ENCODE measurements around the gene ICOSLG.
"Not testable (repeated sequence)": the region's sequence is repeated elsewhere in the genome, so short reads cannot be mapped to it uniquely, and the experiment has no call there.

Gene ICOSLG

DNA sequence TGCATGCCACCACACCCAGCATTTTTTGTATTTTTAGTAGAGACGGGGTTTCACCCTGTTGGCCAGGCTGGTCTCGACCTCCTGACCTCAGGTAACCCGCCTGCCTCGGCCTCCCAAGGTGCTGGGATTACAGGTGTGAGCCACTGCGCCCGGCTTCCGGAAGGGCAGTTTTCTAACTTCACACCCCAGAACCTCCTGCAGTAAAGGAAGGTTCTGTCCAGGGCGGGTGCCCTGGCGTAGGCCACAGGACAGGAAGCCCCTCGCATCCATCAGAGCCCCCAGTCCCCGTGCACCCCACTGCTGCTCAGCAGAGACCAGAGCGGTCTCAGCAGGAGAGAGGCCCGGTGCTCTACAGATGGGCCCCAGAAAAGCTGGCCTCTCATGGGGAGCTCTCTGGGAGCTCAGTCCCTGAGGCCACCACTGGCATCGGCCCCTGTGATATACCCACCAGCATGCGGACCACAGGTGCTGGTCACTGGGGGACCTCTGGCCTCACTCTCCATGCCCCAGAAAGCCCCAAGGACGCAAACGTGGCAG is 25.1 kb upstream of the ICOSLG start:
- no peak for DNase-seq (ENCODE audit: low read depth)

DNA sequence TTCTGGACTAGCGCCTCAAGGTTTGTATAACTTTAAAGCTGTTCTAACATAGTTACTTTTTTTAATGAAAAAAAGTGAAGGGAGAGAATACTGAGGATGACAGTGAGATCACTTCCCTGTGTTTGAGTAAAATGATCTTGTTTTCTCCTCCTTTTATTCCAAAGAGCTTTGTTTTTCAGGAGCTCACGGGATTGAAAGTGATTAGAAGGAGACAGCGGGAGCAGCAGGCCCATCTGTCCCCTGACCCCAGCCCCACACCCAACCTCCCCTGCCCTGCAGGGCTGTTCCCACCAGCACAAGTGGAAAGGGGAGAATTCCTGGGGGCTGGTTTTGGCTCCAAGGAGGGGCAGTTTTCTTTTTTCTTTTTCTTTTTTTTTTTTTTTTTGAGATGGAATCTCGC is 23.0 kb upstream of the ICOSLG start:
- no peak for DNase-seq (ENCODE audit: low read depth)

DNA sequence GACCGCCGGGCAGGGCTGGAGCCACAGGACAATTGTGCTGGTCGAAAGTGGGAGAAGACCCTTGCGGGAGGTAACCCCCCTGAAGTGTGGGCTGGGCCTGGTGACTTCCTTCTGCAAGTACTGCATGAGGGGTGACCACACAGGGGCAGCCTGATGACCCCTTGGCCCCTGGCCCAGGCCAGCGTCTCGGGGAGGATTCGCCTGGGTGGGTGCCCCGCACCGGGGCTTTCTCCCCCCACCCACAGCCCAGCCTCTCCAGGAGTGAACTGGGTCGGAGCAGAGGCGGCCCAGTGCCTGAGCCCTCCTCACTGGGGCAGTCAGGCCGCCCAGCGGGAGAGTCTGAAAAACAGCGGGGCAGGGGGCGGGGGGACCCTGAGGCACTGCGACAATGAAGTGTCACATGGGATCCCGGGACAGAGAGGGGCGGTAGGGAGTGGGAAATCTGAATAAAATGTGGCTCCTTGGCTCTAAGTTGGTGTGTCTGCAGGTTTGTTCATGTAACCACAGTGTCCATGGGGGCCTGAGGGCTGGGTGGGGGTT is 22.5 kb upstream of the ICOSLG start:
- no peak for DNase-seq (ENCODE audit: low read depth)

DNA sequence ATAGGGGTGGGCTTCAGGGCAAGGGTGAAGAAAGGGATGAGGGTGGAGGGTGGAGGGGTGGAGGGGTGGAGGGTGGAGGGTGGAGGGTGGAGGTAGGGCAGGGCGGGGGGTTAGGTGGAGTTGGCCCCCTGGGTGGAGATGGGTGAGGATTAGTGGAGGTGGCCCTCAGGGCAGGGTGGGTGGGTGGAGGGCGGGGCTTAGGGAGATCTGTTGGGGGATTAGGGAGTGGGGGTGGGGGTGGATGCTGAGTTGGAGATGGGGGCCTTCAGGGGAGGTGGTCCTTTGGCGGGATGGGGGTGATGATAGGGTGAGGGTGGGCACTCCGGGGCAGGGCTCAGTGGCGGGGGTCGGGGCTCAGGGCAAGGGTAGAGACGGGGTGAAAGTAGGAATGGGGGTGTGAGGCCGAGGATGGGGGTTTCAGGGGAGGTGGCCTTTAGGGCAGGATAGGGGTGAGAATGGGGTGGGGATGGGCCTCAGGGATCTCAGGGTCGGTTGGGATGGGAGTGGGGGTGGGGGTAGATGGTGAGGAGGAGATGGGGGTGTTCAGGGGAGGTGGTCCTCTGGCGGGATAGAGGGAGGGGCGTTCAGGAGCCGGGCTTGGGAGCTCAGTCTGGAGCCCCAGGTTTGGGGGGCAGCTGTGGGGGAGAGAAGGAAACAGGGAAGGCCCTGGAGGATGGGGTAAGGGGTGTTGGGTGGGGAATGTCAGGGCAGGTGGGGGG is 21.8 kb upstream of the ICOSLG start:
- no peak for DNase-seq (ENCODE audit: low read depth)

DNA sequence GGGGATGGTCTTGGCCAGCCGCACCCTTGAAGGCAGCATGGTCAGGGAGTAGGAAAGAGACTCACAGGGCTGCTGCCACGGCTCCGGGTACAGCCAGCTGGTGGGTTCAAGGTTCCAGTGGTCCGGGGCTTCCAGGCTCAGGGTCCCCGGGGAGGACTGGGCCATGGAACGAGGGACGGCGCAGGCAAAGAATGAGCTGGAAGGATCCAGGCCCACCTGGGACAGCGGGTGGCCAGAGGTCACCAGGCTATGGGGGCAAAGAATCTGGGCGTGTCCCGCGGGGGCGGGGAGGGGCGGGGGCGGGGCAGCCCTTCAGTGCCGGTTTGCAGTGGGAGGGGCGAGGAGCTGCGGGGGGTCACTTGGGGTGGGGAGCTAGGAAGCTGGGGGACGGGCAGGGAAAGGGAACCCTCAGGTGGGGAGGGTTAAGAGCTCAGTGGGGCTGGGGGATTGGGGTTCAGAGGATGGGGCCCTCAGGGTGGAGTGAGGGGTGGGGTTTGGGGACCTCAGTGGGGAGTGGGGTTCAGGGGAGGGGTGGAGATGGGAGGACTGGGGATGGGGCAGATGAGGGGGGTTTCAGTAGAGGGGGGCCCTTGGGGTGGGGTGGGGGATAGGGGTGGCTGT is 21.0 kb upstream of the ICOSLG start, which contains the start of gene DNMT3L:
TSS of gene DNMT3L (minus strand) at position 223 of the 621 bp plus-strand sequence. CDS start 638 bp downstream, outside the sequence.
- DNase-seq (ENCODE audit: low read depth), result no peak

DNA sequence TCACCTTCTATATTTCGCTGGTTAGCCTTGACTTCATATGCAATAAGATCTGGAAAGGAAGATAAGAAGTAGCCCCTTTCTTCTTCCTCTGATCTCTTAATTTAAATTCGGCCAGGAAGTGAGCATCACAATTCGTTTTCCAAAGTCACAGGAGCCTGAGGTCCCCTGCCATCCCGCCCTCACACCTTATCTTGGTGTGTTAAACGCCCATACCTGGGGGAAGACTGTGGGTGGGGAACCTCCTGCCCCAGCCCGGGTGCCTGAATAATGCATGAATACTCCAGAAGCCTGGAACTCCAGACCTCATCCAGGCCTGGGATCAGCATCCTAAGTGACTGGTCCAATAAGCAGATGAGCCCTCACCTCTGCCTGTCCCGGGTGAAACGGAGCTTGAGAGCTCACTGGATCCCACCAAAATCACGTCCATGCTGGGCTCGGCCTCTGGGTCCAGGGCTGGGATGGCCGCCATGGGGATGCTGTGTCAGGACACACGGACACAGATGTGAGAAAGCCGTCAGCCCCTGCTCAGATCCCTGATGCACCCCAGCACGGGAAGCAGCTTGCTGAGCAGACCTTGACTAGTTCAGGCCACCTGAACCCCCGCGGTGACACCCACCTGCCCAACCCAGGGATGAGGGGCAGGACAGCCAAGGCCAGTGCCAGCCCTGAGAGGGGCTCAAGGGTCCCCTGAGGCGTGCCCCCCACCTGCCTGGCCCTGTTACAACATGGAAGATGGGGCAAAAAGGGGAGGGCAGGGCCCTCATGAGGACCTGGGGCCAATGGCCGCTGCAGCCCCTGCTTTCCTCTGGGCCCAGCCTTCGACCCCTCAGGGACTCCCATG is 20.3 kb upstream of the ICOSLG start:
- DNase-seq (ENCODE audit: low read depth), result no peak

DNA sequence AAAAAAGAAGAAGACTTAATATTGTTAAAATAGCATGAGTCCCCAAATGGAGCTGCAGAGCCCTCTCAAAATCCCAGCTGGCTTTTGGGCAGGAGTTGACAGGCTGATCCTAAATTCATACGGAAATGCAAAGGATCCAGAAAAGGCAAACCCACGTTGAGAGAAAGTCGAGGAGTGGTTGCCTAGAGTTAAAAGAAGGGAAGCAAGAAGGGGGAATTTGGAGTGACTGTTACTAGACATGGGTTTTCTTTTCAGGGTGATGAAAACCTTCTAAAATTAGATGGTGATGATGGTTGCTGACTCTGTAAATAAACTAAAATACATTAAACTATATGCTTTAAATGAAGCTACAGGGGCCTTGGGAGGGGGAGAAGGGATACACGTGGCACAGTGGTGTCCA is 19.3 kb upstream of the ICOSLG start:
- no peak for DNase-seq (ENCODE audit: low read depth)

DNA sequence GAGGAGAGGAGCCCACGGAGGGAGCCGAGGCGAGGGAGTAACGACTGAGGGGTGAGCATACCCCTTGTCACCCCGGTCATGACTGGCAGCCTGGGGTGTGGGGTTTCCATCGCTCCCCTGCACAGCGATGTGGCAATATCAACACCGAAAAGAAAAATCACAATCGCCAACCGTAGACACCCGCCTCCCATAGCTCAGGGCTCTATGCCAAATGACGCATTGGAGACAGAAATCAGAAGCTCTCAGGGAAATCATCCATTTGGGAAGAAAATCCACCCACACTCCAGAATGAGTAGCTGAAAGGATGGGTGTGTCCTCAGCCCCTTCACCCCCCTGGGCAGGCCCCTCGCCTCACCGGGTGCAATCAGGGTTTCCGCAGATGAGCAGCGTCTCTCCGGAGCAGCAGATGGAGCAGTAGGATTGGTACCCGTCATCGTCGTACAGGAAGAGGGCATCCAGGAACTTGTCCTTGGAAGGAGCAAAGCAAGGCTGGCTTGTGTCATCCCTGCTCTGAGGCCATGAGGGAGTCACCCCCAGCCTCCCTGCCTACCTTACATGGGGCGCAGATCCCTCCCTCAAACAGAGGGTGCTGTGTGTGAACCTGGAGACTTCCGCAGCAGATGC is 18.5 kb upstream of the ICOSLG start:
- DNase-seq (ENCODE audit: low read depth), result no peak

DNA sequence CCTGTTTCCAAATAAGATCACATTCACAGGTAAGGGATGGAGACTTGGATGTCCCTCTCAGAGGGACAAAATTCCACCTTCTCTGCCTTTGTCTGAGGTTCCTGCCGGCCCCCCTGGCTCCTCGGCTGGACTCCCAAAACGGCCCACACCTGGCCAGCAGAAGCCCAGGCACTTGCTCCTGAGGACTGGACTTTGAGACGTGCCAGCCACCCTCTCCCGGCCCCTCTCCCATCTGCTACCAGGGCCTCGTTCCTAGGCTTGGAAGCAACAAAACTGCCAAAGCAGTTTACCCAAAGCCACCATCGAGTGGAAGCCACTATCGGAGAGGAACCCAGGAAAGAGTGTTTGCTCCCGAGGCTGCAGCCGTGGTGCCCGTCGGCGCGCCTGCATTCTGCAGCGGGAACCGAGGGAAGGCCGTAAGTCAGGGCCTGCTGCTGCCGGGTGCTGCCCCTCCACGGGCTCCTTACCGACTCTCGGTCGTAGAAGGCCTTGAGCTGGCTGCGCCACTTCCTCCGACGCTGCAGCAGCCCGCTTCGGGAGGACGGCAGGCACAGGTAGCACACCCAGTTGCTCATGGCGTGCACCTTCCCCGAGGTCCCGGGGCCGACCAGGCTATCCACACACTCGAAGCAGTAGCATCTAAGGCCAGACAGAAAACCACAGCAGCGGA is 17.4 kb upstream of the ICOSLG start:
- DNase-seq (ENCODE audit: low read depth), result no peak

DNA sequence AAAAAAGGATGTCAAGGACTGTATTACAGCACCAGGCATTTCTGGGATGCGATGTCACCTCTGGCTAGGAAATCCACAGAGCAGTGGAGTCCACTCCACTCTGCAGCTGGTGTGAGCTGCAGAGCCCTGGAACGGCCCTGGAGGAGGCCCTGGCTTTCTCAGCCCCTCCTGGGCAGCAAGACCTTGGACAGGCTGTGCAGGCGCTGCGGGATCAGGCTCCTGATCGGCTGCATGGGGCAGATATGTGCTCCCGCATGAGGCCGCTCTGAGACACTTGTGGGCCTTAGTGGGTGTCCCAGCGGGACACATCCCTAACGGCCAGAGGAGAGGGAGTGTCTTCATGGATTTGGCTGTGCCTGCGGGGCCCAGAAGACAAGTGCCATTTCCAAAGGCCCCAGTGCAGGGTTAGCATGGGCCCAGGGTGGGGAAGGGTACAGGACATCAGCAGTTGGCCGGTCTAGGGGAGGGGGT is 14.8 kb upstream of the ICOSLG start:
- no peak for DNase-seq (ENCODE audit: low read depth)

DNA sequence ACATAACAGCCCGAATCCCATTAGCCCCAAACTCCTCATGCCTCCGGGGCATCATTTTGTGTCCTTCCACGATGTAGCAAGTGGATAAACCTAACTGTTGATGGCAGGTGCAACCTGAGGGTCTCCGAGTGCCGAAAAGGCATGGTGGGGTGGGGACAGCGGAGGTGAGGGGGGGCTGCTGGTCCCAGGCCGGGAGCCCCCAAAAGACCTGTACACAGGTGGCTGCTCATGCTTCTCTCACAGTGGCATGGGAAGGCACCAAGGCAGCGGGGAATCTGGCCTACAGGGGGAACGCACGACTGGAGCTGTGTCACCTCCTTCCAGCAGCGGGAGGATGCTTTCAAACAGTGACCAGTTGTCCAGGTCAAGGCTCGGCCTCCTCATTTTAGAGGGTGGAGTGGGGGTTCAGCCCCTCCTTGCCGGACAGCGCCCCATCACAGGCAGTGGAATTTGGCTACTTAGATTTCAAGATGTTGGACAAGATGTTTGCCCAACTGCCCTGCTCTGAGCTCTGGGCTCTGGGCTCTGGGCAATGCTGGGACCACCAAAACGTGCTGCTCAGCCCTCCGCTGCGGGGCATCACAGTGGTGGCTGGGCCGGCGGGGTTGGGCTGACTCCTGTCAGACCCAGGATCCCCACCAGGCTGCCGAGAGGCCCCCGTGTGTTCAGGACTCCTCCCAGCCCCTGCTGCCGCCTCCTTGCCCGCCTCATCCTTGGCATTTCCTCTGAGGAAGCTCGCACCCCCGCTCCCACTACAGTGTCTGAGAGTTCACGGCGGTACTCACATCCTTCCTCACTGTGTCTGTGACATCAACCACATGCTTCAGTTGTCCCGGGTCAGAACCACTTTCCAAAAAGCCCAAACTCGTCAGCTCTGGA is 13.3 kb upstream of the ICOSLG start:
- DNase-seq (ENCODE audit: low read depth), result no peak

DNA sequence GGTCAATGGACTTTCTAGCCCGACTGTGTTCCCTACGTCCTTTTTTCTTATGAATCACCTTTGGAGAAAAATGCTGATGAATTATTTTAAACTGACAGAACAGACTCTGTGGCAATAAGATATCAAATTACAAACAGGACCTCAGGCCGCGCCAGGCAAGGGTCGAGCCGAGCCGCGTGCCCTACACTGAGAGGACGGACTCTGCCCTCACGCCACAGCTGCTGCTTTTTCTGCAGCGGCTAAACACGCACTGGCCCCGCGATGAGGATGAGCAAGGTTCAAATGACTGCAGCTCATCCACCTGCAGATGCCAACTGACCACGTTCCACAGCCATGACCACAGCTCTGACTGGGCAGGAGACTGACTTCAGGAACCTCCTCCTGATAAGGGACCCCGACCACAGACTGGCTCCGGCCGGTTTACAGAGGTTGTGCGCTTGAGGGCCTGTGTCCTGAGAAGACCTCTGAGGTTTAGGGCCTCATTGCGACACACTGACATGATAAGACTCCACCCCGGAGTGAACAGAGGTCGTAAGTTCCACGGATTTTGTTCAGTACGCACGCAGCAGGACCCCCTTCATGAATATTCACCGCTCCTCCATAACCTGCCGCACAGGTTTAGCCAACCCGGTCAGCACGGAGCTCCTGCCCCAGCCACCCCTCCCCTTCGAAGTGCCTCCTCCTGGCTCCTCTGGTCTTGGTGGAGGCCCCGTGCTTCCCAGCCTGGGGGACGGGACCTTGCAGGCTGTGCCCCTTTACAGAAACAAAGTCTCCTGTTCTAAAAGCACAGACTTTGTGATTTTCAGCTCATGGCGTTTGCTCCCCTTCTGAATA is 8.7 kb upstream of the ICOSLG start:
- not testable (repeated sequence) for DNase-seq (ENCODE audit: low read depth)

DNA sequence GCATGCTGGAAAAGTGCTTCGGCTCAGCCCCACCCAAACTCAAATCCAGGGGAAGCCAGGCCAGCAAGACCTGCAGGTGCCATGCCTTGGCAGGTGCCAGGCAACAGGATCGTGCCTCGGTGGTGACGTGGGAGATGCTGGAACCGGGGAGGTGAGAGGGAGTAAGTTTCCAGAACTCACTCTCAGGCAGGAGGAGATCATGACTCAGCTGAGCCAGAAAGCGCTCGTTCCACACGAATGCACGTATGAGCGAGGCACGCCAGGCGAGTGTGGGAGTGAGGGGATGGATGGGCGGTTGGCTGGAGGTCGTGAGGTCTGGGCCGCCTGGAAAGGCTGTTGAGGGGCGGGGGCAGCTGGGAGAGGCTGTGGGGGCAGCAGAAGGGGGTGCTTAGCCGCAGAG is 7.2 kb upstream of the ICOSLG start:
- not testable (repeated sequence) for DNase-seq (ENCODE audit: low read depth)

DNA sequence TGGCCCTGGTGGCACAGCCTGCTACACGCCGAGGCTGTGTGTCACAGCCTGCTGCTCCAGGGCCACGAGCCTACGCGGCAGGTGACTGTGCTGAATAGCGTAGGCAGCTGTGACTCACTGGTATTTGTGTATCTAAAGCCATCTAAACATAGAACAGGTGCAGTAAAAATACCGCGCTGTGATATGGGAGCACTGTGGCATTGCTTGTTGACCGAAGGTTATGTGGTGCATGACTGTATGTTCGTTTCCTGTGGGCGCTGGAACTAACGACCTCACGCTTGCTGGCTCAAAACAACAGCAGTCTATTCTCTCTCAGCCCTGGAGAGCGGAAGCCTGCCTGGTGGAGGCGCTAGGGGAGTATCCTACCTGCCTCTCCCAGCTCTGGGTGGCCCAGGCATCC is 3.2 kb upstream of the ICOSLG start:
- not testable (repeated sequence) for DNase-seq (ENCODE audit: low read depth)

DNA sequence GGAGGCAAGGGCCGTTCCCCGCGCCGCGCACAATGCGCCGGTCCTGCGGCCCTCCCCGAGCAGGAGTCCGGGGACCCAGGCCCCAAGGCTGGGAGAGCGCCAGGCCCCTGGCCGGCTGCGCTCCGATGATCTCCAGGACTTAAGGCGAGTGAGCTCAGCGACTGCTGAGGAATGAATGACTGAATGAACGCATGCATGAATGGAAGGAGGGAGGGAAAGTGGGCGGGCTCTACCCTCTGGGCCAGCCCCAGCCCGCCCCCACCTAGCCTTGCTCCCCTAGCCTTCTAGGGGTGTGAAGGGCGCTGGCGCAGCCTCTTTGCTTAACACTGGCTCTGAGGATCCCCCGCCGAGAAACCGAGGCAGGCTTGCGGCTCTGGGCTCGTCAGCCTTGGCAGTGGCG is 538 bp upstream of the ICOSLG start:
- not testable (repeated sequence) for DNase-seq (ENCODE audit: low read depth)

DNA sequence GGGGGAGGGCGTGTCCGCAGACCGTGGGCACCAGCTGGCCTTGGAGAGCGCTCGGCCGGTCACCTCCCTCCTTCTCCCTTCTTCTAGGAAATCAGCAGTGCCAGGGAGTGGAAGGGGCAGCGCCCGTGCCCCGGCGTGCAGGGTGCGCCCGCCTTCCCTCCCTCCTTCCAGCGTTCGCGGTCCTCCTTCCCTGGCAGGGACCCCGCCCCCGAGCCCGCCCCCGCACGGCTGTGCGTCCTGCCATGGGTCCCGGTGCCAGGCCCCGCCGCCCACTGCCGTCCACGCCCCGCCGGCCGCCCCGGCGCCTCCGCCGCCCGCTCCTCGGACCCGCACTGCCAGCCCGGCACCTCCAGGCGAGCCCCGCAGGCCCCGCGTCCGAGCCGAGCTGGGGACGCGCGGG is 390 bp downstream of the ICOSLG start:
- not testable (repeated sequence) for DNase-seq (ENCODE audit: low read depth)

DNA sequence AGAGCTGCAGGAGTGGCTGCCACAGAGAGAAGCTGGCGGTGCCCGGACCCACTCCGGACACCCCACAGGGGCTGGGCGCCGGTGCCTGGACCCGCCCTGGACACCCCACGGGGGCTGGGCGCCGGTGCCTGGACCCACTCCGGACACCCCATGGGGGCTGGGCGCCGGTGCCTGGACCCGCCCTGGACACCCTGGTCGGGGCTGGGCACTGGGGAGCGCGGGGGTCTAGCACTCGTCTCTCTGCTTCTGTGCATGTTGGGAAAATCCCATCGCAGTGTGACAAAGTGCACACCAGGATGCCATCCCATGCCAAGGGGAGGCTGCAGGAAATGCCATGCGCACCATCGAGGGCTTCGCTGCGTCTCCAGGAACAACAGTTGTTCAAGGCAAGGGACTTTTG is 11.2 kb downstream of the ICOSLG start:
- DNase-seq (ENCODE audit: low read depth), result not testable (repeated sequence)

DNA sequence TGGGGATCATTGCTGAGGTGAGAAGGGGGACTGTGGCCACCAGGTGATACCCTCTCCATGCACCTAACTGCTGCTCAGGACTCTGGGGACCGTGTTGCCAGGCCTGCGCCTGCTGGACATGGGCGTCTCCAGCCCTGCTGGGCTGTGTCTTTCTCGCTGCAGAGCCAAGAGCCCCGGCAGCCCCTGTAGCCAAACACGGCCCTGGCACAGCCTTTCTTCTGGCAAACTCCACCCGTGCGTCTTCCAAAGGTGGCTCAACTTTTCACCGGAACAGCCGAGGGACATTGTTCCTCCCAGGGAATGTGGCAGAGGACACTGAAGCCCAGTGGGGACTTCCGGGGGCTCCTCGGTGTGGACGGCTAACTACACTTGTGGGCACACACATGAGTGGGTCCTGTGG is 12.6 kb downstream of the ICOSLG start:
- not testable (repeated sequence) for DNase-seq (ENCODE audit: low read depth)

DNA sequence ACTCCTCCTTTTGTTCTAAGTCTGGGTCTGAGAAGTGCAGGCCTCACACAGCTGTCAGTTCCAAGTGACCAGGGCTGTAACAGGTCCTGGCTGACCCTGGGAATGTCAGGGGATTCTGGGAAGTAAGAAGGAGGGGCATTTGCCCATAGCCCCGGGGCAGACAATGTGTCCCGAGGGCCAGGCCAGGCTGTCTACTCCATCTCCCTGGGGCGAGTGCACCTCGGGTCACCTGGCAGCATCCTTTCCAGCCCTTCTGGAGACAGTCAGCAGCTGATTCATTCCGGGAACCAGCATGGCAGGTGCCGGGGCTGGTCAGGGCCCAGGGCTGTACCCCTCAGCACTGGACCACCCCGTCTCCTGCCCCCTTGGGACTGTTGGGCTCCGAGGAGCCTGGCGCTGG is 13.1 kb downstream of the ICOSLG start:
- DNase-seq (ENCODE audit: low read depth), result not testable (repeated sequence)
